ENCODE results near the gene CHCHD6. TPM values are rescaled to one million over a fixed set of nuclear protein-coding genes. Genes with fewer than 3 reads are reported as not detected.

CHCHD6 gene
- total RNA-seq, 3 donors from 2014 or later, result 5.9 to 9.8 (median 6.5) TPM

DNA sequence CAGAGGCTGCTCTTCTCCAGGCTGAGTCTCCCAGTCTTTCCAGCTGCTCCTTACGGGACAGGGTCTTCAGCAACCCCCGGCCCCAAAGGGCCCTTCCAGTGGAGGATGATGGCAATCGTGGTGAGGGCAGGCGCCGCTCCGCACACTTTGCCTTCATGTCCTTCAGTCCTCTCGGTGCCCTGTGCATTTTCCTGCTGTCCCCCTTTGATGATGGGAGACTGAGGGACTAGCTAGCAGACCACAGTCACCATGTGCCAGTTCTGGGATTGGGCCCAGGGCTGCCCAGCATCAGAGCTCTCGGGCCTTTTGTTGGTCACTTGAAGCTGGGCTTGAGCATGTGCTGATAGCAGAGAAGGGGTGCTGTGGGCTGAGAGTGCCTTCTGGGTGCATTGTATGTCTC, 40.3 kb upstream of the CHCHD6 start:
- no peaks in the 10 kb centered on the region for H3K9me3 ChIP-seq
- no peaks in the 10 kb centered on the region for H3K4me1 ChIP-seq (ENCODE audit: low read depth)
- DNase-seq (no peak), ATAC-seq (no peak)
- intact Hi-C loops (cut with DNase I, micrococcal nuclease), result no loop called here
- TF ChIP-seq, protein P1, sequence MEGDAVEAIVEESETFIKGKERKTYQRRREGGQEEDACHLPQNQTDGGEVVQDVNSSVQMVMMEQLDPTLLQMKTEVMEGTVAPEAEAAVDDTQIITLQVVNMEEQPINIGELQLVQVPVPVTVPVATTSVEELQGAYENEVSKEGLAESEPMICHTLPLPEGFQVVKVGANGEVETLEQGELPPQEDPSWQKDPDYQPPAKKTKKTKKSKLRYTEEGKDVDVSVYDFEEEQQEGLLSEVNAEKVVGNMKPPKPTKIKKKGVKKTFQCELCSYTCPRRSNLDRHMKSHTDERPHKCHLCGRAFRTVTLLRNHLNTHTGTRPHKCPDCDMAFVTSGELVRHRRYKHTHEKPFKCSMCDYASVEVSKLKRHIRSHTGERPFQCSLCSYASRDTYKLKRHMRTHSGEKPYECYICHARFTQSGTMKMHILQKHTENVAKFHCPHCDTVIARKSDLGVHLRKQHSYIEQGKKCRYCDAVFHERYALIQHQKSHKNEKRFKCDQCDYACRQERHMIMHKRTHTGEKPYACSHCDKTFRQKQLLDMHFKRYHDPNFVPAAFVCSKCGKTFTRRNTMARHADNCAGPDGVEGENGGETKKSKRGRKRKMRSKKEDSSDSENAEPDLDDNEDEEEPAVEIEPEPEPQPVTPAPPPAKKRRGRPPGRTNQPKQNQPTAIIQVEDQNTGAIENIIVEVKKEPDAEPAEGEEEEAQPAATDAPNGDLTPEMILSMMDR (IDR thresholded peaks at IDR 0.05), result no peak
- no peaks in the 10 kb centered on the region for H3K36me3 ChIP-seq (ENCODE audit: low read depth)
- H3K4me3 ChIP-seq, result no peak overlapping the region

- TF ChIP-seq, protein P1 (IDR thresholded peaks at IDR 0.05), result no peak
- Histone ChIP-seq H3K9me3 (no peaks in the 10 kb centered on the region), H3K36me3 (ENCODE audit: low read depth) (no peaks in the 10 kb centered on the region), H3K4me3 (no peak overlapping the region), H3K4me1 (ENCODE audit: low read depth) (no peaks in the 10 kb centered on the region)
- intact Hi-C loops (cut with DNase I, micrococcal nuclease), result no loop called here
- no peak for DNase-seq
- ATAC-seq, result no peak
These were observed 39.3 kb upstream of the CHCHD6 start for GRCh38 chr3:126664591-126665214.

GRCh38 chr3:126665221-126665936, 38.7 kb upstream of the CHCHD6 start:
- H3K9me3 ChIP-seq, result no peaks in the 10 kb centered on the region
- no peaks in the 10 kb centered on the region for H3K4me1 ChIP-seq (ENCODE audit: low read depth)
- ATAC-seq, result no peak
- H3K36me3 ChIP-seq (ENCODE audit: low read depth), result no peaks in the 10 kb centered on the region
- DNase-seq, result no peak
- intact Hi-C loops (cut with DNase I, micrococcal nuclease), result no loop called here
- no peak overlapping the region for H3K4me3 ChIP-seq
- TF ChIP-seq, protein P1 (IDR thresholded peaks at IDR 0.05), result no peak

GRCh38 chr3:126665959-126666657, 37.9 kb upstream of the CHCHD6 start:
- intact Hi-C loops (cut with DNase I, micrococcal nuclease), result no loop called here
- DNase-seq (no peak), ATAC-seq (no peak)
- Histone ChIP-seq H3K4me3 (no peak overlapping the region), H3K36me3 (ENCODE audit: low read depth) (no peaks in the 10 kb centered on the region), H3K4me1 (ENCODE audit: low read depth) (no peaks in the 10 kb centered on the region), H3K9me3 (no peaks in the 10 kb centered on the region)
- TF ChIP-seq, protein P1 (IDR thresholded peaks at IDR 0.05), result no peak

DNA sequence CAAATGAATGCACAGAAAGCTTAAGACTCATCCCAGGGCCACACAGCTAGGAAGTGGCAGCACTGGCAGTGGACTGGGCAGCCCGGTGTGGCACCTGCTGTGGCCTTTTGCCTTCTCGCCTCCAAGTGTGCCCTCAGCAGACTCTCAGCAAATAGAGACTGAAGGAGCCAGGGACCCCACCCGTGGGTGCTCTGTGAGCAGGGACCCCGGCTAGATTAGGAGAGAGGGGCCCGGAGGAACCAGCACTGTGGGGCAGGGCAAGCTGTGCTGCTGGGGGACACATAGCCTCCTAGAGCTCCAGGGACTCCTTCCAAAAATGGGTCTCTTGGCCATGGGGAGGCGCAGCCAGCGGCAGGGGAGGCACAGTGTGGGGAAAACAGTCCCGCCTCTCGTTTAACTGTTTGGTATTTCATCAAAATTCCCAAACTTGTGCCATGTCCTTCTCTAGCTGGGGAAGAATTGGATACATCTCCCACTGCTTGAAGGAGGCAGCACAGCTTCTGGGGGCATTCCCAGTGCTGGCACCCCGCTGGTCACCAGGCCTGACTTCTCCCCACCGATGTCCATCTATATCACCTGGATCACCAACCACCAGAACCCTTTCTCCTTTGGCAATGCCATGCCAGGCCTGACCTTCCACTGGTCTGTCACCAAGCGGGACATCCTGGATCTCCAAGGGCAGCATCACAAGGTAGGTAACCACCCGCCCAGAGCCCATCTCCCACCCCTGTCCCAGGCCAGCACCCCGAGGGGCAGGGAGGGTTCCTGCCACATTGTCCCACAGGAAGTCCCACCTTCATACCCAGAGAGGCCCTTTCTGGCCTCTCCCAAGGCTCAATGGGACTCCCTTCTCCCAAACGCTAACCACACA, 37.1 kb upstream of the CHCHD6 start:
- ATAC-seq, result no peak
- no peaks in the 10 kb centered on the region for H3K9me3 ChIP-seq
- H3K36me3 ChIP-seq (ENCODE audit: low read depth), result no peaks in the 10 kb centered on the region
- TF ChIP-seq, protein P1 (IDR thresholded peaks at IDR 0.05), result no peak
- DNase-seq, result no peak
- H3K4me3 ChIP-seq, result no peak overlapping the region
- intact Hi-C loops (cut with DNase I, micrococcal nuclease), result no loop called here
- H3K4me1 ChIP-seq (ENCODE audit: low read depth), result no peaks in the 10 kb centered on the region
